Body of pancreas (tissue), 4 donors: Measurements from ENCODE around the gene BLOC1S3.

ENCODE experiments used
- CTCF ChIP-seq, 7 experiments: fragments of 450-650 bp in 4 of 7; fragments of 200-600 bp in 3 of 7; sonication (generic) in 3 of 7; IDR thresholded peaks; one replicate each; pipeline ENCODE4 v1.5.1; 2016 to 2019; ENCODE audit warnings: antibody characterized with exemption in 7 of 7
- POLR2A ChIP-seq, 3 donors: fragments of 450-650 bp; IDR thresholded peaks; one replicate each; pipeline ENCODE4 v1.6.1; 2016; ENCODE audit warnings: antibody characterized with exemption in 3 of 3, mild to moderate bottlenecking in 2 of 3

DNA sequence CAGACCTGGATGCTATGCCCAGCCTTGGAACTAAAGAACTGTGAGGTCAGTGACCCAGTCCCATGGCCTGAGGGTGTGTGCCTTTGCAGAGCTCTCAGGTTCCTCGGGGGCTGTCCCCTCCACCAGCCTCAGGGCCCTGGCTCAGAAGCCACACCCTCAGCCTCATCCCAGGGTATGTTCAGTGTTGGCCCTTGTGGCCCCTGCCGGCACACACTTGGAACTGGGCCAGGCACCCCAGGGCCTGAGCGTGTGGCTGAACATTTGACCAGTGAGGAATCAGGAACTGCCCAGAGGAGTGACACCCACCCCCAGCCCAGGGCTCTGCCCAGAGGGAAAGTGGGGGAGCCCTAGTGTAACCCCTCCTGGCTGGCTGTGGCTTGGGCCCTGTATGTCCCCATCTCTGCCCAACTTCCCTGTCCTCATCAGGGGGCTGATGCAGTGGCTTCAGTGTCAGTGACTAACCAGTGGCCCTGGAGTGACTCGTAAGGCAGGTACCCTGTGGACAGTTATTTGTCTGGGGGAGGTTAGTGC is 27.8 kb upstream of the BLOC1S3 start:
- TF ChIP-seq CTCF (IDR thresholded peaks at IDR 0.05) (no peak), POLR2A (IDR thresholded peaks at IDR 0.05) (no peak)
